Measurements from ENCODE around the gene NOTUM. TPM values are rescaled to one million over a fixed set of nuclear protein-coding genes. Genes with fewer than 3 reads are reported as not detected.

Gene NOTUM
- polyA plus RNA-seq, 2 of the 4 experiments (the other 2 are of a cell fraction): 0.06 to 0.92 TPM

- no peak overlapping the region for H3K4me2 ChIP-seq
- no peaks in the 10 kb centered on the region for H3K9me3 ChIP-seq
- WGBS (ENCODE audit: missing lambda C conversion rate): 97% methylated on average over 12 of the region's 12 CpGs
- ChIA-PET POLR2A (no interaction called here), CTCF (interaction anchor here (1.0 to 7.6 kb wide), 4 partner anchors 11 to 115 kb away, joined by 3 to 68 read pairs (median 10); partner anchors contain the start of gene MAFG)
- DNase-seq (ENCODE audit: low read depth in 1 of 2, low spot score in 1 of 2) (no peak), ATAC-seq (no peak), FAIRE-seq (no peak)
- no peak overlapping the region for H3K4me3 ChIP-seq
- TF ChIP-seq MAFK (IDR thresholded peaks at IDR 0.05; ENCODE audit: partially characterized antibody) (no peak), PBX3 (IDR thresholded peaks at IDR 0.05) (no peak), REST (IDR thresholded peaks at IDR 0.05) (no peak), ZFP36 (IDR thresholded peaks at IDR 0.05; ENCODE audit: borderline replicate concordance, partially characterized antibody) (no peak), HMGXB4 (CRISPR knock-in tag; IDR thresholded peaks at IDR 0.05; ENCODE audit: borderline replicate concordance) (no peak), TP53 (CRISPR knock-in tag; IDR thresholded peaks at IDR 0.05) (no peak)
- TF ChIP-seq, protein P1, sequence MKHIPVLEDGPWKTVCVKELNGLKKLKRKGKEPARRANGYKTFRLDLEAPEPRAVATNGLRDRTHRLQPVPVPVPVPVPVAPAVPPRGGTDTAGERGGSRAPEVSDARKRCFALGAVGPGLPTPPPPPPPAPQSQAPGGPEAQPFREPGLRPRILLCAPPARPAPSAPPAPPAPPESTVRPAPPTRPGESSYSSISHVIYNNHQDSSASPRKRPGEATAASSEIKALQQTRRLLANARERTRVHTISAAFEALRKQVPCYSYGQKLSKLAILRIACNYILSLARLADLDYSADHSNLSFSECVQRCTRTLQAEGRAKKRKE (CRISPR knock-in tag; IDR thresholded peaks at IDR 0.05; ENCODE audit: low read depth): no peak
- H3K4me1 ChIP-seq: peaks cover 41% of the 10 kb centered on the region
- no peak overlapping the region for H3K27ac ChIP-seq
These were observed 45.7 kb downstream of the NOTUM start for GRCh38 chr17:81915331-81915730.

DNA sequence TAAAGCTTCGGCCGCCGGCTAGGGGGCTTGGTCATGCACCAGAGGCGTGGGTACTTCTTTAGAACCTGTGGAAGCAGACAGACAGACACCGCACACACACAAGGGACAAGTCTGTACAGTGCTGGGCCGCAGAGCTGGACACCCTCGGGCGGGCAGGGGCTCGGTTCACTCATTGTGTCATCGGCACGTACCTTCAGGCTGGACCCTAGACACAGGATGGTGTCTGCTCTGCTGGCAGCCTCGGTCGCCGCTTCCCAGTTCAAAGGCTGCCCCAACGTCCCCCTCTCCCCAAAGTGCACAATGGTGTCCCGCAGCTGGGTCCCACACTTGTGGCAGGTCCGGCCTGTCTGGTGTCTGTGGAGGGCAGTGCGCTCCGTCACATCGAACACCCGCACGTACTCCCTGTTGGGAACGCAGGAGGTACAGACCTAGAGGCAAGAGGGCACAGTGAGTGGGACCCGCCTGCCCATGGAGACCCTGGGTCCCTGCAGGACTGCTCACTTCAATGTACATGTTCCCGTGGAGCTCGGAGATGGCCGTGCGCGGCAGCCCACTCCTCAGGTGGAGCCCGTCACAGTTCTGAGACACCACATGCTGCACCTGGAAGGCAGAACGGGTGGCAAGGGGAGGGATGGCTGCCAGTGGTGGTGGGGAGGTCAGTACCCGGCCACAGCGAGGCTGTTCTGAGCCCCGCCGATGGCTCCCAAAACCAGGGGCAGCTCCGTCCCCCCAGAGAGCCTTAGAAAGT lies 46.7 kb downstream of the NOTUM start:
- FAIRE-seq (no peak), DNase-seq (ENCODE audit: low read depth in 1 of 2, low spot score in 1 of 2) (no peak), ATAC-seq (no peak)
- Histone ChIP-seq H3K4me3 (no peak overlapping the region), H3K4me2 (no peak overlapping the region), H3K27ac (no peak overlapping the region), H3K9me3 (no peaks in the 10 kb centered on the region), H3K4me1 (peaks cover 35% of the 10 kb centered on the region)
- POLR2A ChIA-PET: no interaction called here
- WGBS (ENCODE audit: missing lambda C conversion rate): 94% methylated on average over 31 of the region's 36 CpGs
- TF ChIP-seq, protein P1 (CRISPR knock-in tag; IDR thresholded peaks at IDR 0.05; ENCODE audit: low read depth): no peak
- TF ChIP-seq, protein P2, sequence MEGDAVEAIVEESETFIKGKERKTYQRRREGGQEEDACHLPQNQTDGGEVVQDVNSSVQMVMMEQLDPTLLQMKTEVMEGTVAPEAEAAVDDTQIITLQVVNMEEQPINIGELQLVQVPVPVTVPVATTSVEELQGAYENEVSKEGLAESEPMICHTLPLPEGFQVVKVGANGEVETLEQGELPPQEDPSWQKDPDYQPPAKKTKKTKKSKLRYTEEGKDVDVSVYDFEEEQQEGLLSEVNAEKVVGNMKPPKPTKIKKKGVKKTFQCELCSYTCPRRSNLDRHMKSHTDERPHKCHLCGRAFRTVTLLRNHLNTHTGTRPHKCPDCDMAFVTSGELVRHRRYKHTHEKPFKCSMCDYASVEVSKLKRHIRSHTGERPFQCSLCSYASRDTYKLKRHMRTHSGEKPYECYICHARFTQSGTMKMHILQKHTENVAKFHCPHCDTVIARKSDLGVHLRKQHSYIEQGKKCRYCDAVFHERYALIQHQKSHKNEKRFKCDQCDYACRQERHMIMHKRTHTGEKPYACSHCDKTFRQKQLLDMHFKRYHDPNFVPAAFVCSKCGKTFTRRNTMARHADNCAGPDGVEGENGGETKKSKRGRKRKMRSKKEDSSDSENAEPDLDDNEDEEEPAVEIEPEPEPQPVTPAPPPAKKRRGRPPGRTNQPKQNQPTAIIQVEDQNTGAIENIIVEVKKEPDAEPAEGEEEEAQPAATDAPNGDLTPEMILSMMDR (IDR thresholded peaks at IDR 0.05): no peak
- TF ChIP-seq PBX3 (IDR thresholded peaks at IDR 0.05) (no peak), TFCP2L1 (CRISPR knock-in tag; IDR thresholded peaks at IDR 0.05) (no peak), CHD4 (IDR thresholded peaks at IDR 0.05; ENCODE audit: borderline replicate concordance) (no peak), HEYL (CRISPR knock-in tag; IDR thresholded peaks at IDR 0.05) (no peak), NPAS2 (CRISPR knock-in tag; IDR thresholded peaks at IDR 0.05; ENCODE audit: borderline replicate concordance) (no peak), RFX5 (IDR thresholded peaks at IDR 0.05) (no peak), RNF2 (IDR thresholded peaks at IDR 0.05; ENCODE audit: borderline replicate concordance, low read depth) (no peak), E2F6 (IDR thresholded peaks at IDR 0.05; ENCODE audit: borderline replicate concordance, low read depth) (no peak)
- TF ChIP-seq, protein P3, sequence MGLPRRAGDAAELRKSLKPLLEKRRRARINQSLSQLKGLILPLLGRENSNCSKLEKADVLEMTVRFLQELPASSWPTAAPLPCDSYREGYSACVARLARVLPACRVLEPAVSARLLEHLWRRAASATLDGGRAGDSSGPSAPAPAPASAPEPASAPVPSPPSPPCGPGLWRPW (IDR thresholded peaks at IDR 0.05): no peak
- CTCF ChIA-PET: interaction anchor here (1.0 to 7.6 kb wide), 7 partner anchors 12 to 116 kb away, joined by 3 to 68 read pairs (median 5); partner anchors contain the start of genes CENPX and MAFG
